GM19239 (cell line): Measurements from ENCODE around the gene MGAT4A.

Experiments used
- DNase-seq: peaks from one replicate; pipeline ENCODE4 v3.0.0; 2011; ENCODE audit warnings: low spot score; ENCODE audit not compliant: insufficient read length
- FAIRE-seq: peaks from 2 replicates; lab custom pipeline; 2011; peaks lifted over from hg19 to GRCh38; lab: Jason Lieb, UNC

Gene MGAT4A

DNA sequence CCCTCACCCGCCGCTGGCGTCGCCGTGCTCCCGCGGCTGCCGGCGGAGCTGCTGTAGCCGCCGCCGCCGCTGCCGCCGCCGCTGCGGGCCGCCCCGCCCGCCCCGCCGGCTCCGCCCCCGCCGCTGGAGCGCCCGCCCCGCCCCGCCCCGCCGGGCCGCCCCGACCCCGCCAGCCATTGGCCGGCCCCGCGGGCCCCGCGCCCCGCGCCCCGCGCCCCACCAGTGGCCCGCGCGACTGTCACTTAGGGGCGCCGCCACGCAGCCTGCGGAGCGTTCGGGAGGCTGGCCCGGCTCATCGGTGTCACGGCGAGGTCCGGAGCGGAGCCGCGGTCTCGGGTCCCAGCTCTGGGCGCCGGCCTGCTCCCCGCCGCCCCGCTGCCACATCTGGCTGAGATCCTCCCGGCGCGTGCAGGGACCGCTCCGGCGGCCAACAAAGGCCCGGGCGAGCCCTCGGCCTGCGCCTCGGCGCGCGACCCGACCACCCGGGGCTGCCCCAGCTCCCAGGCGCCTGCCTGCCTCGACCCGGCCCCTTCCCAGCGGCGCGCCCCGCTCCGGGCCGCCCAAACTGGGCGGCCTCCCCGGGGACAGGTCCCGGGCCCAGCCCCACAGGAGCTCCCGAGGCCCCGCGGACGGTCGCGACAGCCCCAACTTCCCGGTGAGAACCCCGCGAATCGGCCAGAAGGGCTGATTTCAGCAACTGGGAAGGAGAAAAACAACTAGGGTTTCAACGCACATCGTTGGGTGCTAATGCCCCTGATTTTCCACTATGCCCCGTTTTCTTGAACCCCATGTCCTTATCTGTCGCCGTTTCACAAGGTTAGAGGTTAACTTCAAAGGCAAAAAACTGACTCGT, at the start of gene MGAT4A:
TSS of gene MGAT4A (minus strand) at position 92 of the 853 bp plus-strand sequence. CDS start 4,800 bp downstream, outside the sequence.
- FAIRE-seq (no peak), DNase-seq (peak; percentile 89)

DNA sequence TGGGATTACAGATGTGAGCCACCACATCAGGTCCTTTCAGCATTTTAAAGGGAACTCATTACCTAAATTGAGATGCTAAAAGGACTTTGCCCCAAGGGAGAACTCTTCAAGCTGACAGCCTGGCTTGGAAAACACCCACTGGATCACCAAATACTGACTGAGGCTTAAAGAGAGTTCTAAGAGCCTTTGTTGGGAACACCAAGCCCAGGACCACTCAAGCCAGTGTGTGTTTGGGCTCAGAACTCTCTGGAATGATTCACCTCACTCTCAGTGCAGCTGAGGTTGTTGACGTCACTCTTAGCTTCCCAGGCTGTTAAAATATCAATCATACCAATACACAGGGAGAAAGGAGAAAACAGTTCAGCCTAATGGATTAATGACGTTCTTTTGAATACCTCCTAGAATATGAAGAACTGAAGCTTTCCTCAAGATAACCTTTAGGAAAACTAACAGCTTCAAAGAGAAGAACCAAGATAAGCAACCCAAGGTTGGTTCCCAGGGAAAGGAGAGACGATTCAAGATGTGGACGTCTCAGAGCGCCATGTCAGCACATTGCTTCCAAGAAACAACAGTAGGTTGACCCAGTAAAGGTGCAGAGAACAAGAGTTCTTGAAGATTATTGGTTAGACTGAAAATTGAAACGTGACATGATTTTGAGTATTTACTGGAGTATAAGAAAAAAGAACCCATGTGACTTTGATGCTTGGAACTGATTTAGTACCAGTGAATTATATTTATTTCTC, 48.0 kb upstream of the MGAT4A start:
- FAIRE-seq (no peak), DNase-seq (no peak)

- DNase-seq (no peak), FAIRE-seq (no peak)
These were observed 47.2 kb upstream of the MGAT4A start for GRCh38 chr2:98778151-98778550.

- DNase-seq (no peak), FAIRE-seq (no peak)
These were observed 46.8 kb upstream of the MGAT4A start for GRCh38 chr2:98777710-98778109.

DNA sequence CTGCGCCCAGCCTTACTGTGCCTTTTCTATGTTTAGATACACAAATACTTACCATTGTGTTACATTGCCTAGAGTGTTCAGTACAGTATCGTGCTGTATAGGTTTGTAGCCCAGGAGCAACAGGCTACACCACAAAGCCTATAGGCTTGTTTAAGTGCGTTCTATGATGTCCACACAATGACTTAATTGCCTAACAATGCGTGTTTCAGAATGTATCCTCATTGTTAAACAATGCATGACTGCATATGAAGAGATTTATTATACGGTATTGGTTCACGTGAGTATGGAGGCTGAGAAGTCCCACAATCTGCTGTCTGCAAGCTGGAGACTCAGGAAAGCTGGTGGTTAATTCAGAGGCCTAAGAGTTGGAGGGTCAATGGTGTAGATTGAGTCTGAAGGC, 46.1 kb upstream of the MGAT4A start:
- FAIRE-seq = no peak
- DNase-seq = no peak

GRCh38 chr2:98776136-98776535, 45.2 kb upstream of the MGAT4A start:
- no peak for FAIRE-seq
- no peak for DNase-seq

DNA sequence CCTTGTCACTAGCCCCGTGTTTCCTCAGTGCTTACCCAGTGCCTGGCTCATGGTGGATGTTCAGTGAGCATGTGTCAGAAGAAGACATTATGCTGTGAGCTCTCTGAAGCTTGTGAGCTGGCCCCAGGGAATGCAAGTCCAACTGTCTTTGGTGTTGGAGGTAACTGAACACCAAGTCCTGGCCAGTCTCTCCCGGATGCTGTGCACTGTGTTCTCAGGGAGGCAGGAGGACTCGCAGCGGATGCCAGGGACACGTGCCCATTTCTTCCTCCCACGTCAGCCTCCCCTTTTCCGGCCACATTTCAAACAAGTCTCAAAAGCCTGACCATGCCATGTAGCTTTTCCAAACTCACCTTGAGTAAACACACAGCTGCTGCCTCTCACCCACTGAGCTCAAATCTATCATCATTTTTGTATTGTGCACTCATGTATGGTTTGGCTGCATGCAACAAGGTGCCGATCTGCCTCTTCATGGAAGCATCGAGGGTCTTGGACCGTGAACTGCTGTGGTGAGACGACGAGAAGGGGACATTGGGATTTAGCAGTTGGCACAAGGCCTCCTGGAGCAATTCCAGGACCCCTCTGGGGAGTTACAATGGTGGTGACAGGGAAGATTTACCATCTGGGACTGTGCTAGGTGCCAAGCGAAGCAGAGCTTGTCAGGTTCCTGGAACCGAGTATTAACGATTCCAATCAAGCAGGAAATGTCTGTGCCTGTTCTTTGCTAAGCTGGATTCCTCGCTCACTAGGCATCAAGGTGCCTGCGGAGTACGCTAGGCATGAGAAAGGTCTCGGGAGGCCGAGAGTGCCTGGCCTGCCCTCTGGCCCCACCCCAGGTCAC, 44.4 kb upstream of the MGAT4A start:
- FAIRE-seq = no peak

DNA sequence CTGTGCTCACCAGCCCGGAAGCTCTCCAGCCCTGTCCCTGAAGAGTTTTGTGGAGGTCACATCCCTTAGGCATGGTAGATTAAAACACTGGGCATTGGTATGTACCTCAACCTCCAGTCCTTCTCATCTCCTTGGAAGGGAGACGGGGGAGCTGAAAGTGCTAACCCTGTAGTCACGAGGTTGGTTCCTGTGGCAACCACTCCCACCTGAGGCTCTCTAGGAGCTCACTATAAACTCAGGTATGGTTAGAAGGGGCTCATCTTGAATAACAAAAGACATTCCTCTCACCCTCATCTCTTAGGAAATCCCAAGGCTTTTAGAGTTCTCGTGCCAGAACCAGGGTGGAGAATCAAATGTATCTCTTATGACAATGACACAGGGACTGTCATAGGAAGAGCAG, 43.0 kb upstream of the MGAT4A start:
- FAIRE-seq = no peak

More for the DNA sequence above, 44.4 kb upstream of the MGAT4A start:
- DNase-seq = no peak

DNA sequence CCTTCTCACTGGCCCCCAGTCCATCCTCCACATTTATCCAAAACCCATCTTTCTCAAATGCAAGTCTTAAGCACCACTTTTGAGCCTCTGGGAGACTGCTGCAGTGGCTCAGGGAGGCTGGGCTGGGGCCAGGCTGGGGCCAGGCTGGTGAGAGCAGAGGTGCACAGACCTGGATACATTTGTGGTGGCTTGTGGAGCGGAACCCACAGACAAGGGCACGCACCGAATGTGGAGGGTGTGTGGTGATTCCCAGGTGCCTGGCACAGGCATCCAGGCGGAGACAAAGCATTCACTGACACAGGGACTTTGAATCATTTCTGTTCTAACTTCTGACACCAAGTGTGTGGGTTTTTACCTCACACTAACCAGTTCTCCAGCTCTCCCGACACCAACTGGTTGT, 42.2 kb upstream of the MGAT4A start:
- FAIRE-seq (no peak), DNase-seq (no peak)

More for the DNA sequence above, 43.0 kb upstream of the MGAT4A start:
- DNase-seq = no peak

GRCh38 chr2:98772536-98772935, 41.6 kb upstream of the MGAT4A start:
- DNase-seq (no peak), FAIRE-seq (no peak)

DNA sequence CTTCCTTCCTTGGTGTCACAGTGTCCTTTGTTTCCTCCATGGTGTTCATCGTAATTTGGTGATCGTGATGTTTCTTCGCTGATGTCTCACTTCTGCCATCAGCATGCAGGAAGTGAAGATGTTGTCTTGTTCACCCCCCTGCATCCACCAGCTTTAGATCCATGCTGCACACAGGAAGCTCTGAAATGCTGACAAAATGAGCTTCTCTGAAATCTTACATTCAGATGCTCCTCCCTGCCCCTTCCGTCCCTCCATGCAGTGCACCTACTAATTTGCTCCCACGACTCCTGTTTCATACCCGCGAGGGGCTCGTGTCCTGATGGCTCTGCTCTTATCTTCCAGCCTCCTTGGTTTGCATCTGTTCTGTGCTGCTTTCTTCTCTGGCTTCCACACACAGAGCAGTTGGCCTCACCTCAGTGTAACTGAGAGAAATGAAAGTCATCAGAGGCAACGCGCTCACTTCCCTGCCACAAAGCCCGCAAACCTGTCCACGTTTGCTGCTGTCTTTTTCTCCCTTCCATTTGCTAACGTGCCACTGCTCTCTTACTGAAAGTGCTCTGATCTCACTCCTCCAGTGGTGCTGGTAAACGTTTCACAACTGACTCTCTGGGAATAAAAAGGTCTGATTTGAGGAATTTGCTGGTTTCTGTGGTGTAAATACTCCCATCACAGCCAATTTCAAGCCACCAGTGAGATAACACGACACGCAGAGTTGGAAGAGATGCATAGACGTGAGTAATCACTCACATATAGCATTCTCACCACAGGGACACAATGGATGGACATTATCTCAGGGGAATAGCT, 41.0 kb upstream of the MGAT4A start:
- no peak for DNase-seq
- FAIRE-seq = no peak

DNA sequence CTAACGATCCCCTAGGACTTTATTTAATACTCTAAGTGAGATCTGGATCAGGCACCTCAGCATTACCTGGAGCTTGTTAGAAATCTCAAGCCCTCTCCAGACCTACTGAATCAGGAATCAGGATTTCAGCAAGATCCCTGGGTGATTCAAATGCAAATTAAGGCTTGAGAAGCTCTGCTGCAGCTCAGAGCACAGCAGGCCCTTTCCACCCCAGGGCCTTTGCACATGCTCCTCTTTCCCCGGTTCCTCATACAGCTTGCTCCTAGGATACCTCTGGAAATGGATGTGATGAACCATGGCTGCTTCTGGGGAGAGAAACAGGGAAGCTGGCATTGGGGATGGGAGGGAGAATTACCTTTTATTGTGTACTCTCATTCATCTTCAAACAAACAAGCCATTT, 40.3 kb upstream of the MGAT4A start:
- no peak for DNase-seq
- no peak for FAIRE-seq

- no peak for DNase-seq
- FAIRE-seq = no peak
These were observed 38.9 kb upstream of the MGAT4A start for GRCh38 chr2:98769784-98770183.

DNA sequence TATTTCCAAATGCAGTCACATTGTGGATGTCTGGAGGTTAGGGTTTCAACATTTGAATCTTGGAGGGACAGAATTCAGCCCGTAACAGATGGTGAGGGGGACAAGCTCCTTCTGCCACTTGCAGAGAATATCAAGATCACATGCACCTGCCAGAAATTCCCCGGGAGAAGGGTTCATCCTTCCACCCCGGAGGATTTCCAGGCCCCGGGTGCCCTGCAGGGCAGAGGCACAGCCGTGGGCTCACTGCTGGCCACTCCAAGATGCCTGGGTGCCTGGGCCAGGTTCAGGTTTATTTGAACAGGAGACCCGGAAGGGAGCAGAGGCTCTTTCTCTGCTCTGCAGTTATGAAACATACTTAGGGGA, 38.2 kb upstream of the MGAT4A start:
- DNase-seq (no peak), FAIRE-seq (no peak)

DNA sequence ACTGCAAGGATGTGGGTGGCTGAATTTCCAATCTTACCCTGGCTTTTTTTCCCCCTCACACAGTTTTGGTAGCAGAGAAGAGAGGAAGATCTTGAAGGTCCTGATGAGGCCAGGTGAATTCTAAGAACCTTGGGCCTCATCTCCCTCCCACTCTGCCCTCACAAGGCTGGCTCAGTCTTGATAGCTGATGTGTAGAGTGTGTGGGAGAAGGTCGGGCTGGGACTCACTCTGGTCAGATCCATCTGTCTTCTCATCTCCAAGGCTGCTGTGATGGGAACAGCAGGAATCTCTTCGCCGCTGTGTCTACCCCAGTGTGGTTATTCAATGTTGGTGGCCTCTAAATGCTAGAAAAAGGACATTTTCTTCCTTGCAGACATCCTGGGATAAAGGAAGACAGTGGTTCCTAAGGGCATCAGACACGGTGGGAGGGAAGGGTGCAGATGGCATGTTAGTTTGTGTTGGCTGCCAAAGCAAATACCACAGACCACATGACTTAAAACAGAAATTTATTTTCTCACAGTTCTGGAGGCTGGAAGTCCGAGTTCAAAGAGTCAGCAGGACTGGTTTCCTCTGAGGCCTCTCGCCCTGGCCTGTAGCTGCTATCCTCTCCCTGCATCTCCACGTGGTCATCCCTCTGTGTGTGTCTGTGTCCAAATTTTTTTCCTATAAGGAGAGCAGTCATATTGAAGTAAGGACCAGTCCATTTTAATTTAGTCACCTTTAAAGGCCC, 37.6 kb upstream of the MGAT4A start:
- DNase-seq (no peak), FAIRE-seq (no peak)

- no peak for FAIRE-seq
- no peak for DNase-seq
These were observed 33.6 kb upstream of the MGAT4A start for GRCh38 chr2:98764499-98764898.

GRCh38 chr2:98763209-98763951, 32.4 kb upstream of the MGAT4A start:
- DNase-seq (no peak), FAIRE-seq (no peak)

- no peak for DNase-seq
- no peak for FAIRE-seq
These were observed 31.0 kb upstream of the MGAT4A start for GRCh38 chr2:98761909-98762308.
